DND-41 (cell line): ENCODE results near the gene MAN2A1.

Source experiments
- ATAC-seq: fragments of 200-7000 bp; cut with Tn5 transposase; 3 replicates; pipeline ENCODE4 v1.9.1; 2021; ENCODE audit warnings: low read depth; ENCODE audit not compliant: insufficient read depth
- DNase-seq: peaks from one replicate; pipeline ENCODE4 v3.0.0-alpha.2; 2020
- H2AFZ ChIP-seq: 2 replicates; pipeline ENCODE4 v1.6.0; 2012; ENCODE audit warnings: low read depth, low read length
- H3K27ac ChIP-seq: 2 replicates; pipeline ENCODE4 v1.5.1; 2012; ENCODE audit warnings: low read length, inconsistent platforms
- H3K27me3 ChIP-seq: fragments of 200-600 bp; sonication (generic); 2 replicates; pipeline ENCODE4 v1.6.0; 2012; ENCODE audit warnings: low read length, mild to moderate bottlenecking, inconsistent platforms; ENCODE audit not compliant: insufficient read depth, poor library complexity
- H3K36me3 ChIP-seq: 2 replicates; pipeline ENCODE4 v1.5.1; 2012; ENCODE audit warnings: low read length, inconsistent platforms; ENCODE audit not compliant: insufficient read depth
- H3K4me1 ChIP-seq: 2 replicates; pipeline ENCODE4 v1.5.1; 2012; ENCODE audit warnings: mild to moderate bottlenecking, low read length; ENCODE audit not compliant: insufficient read depth
- H3K4me2 ChIP-seq: 2 replicates; pipeline ENCODE4 v1.6.0; 2012; ENCODE audit warnings: mild to moderate bottlenecking, moderate library complexity, low read length, inconsistent platforms; ENCODE audit not compliant: insufficient read depth
- H3K4me3 ChIP-seq, 2 experiments: fragments of 200-600 bp in 1 of 2; shearing (Covaris generic) in 1 of 2; 2 replicates each; pipeline ENCODE4 v1.5.1; 2012 to 2016; ENCODE audit warnings: inconsistent platforms in 2 of 2, low read length in 2 of 2, mild to moderate bottlenecking in 2 of 2, low read depth in 1 of 2, moderate library complexity in 1 of 2
- H3K79me2 ChIP-seq: 2 replicates; pipeline ENCODE4 v1.6.0; 2012; ENCODE audit warnings: low read length, inconsistent platforms; ENCODE audit not compliant: insufficient read depth
- H3K9ac ChIP-seq: 2 replicates; pipeline ENCODE4 v1.6.0; 2012; ENCODE audit warnings: low read depth, mild to moderate bottlenecking, inconsistent platforms, low read length, moderate library complexity
- H3K9me3 ChIP-seq: 2 replicates; pipeline ENCODE4 v1.5.1; 2012; ENCODE audit warnings: low read length, moderate library complexity, mild to moderate bottlenecking, inconsistent platforms; ENCODE audit not compliant: insufficient read depth, severe bottlenecking
- H4K20me1 ChIP-seq: 2 replicates; pipeline ENCODE4 v1.6.0; 2012; ENCODE audit warnings: low read length; ENCODE audit not compliant: insufficient read depth
- EZH2 ChIP-seq: IDR thresholded peaks from 3 replicates; pipeline ENCODE4 v1.6.1; 2012; ENCODE audit warnings: borderline replicate concordance, low read depth, mild to moderate bottlenecking, moderate library complexity, low read length, inconsistent platforms; ENCODE audit not compliant: severe bottlenecking
- TF ChIP-seq, protein P1 (sequence below): IDR thresholded peaks from 2 replicates; pipeline ENCODE4 v1.5.1; 2012; ENCODE audit warnings: borderline replicate concordance, low read length, moderate library complexity, mild to moderate bottlenecking; ENCODE audit not compliant: poor library complexity, severe bottlenecking; ENCODE audit errors: extremely low read depth

Gene MAN2A1

DNA sequence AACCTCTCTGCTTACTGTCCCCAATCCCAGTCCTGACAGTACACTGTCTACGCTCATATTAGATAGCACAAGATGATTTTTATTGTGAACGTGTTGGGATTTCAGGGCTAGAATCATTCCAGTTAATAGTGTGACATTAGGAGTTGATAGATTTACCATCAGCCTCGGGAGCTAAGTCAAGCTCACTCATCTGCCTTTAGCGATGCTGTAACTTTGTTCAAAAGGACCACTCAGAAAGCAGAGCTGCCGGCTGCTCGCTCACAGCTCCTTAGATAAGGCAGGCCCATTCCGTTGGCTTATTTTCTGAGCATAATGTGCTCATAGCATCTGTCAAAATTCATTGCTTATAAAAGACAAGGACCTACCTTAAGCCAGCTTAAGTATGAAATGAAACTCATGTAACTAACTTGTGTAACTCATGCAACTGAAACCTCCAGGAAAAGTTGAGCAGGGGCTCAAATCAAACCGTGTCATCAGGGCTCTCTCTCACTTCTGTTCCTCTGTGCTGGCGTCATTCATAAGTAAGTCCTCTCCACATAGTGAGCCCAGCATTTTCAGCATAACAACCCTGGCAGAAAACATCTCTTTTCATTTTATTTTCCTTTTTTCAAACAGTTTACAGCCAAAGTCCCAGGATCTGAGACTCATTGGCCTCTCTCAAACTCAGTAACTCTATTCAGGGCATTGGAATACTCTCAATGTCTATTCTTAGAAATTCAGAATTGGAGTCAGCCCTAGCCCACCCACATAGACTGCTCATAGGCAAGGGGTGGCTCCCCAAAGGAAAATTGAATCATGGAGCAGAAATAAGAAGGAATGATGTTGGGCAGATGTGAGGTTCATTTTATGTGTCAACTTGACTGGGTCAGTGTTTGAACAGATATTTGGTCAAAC, 208.8 kb downstream of the MAN2A1 start:
- H3K9me3 ChIP-seq, result peaks cover 8% of the 10 kb centered on the region
- TF ChIP-seq, protein P1, sequence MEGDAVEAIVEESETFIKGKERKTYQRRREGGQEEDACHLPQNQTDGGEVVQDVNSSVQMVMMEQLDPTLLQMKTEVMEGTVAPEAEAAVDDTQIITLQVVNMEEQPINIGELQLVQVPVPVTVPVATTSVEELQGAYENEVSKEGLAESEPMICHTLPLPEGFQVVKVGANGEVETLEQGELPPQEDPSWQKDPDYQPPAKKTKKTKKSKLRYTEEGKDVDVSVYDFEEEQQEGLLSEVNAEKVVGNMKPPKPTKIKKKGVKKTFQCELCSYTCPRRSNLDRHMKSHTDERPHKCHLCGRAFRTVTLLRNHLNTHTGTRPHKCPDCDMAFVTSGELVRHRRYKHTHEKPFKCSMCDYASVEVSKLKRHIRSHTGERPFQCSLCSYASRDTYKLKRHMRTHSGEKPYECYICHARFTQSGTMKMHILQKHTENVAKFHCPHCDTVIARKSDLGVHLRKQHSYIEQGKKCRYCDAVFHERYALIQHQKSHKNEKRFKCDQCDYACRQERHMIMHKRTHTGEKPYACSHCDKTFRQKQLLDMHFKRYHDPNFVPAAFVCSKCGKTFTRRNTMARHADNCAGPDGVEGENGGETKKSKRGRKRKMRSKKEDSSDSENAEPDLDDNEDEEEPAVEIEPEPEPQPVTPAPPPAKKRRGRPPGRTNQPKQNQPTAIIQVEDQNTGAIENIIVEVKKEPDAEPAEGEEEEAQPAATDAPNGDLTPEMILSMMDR, result no peak
- TF ChIP-seq EZH2, result no peak
- H4K20me1 ChIP-seq, result no peaks in the 10 kb centered on the region
- H2AFZ ChIP-seq, result no peak overlapping the region
- no peak overlapping the region for H3K27ac ChIP-seq
- no peaks in the 10 kb centered on the region for H3K27me3 ChIP-seq
- DNase-seq, result no peak
- H3K4me3 ChIP-seq, result no peak overlapping the region
- no peaks in the 10 kb centered on the region for H3K4me1 ChIP-seq
- no peak overlapping the region for H3K9ac ChIP-seq
- H3K79me2 ChIP-seq, result no peaks in the 10 kb centered on the region
- H3K36me3 ChIP-seq, result no peaks in the 10 kb centered on the region
- H3K4me2 ChIP-seq, result no peak overlapping the region
- no peak for ATAC-seq

- H3K9ac ChIP-seq, result no peak overlapping the region
- no peak overlapping the region for H2AFZ ChIP-seq
- H3K27ac ChIP-seq, result no peak overlapping the region
- H3K36me3 ChIP-seq, result no peaks in the 10 kb centered on the region
- no peaks in the 10 kb centered on the region for H3K79me2 ChIP-seq
- no peak for DNase-seq
- no peaks in the 10 kb centered on the region for H4K20me1 ChIP-seq
- no peak overlapping the region for H3K4me2 ChIP-seq
- TF ChIP-seq, protein P1, result no peak
- H3K4me1 ChIP-seq, result no peaks in the 10 kb centered on the region
- no peaks in the 10 kb centered on the region for H3K27me3 ChIP-seq
- H3K4me3 ChIP-seq, result no peak overlapping the region
- peaks cover 2% of the 10 kb centered on the region for H3K9me3 ChIP-seq
- ATAC-seq, result no peak
Measured at GRCh38 chr5:109899163-109899535, 209.4 kb downstream of the MAN2A1 start.

GRCh38 chr5:109900461-109900860, 210.7 kb downstream of the MAN2A1 start:
- H3K4me1 ChIP-seq, result no peaks in the 10 kb centered on the region
- no peak overlapping the region for H3K4me2 ChIP-seq
- H3K4me3 ChIP-seq, result no peak overlapping the region
- no peak overlapping the region for H3K27ac ChIP-seq
- no peaks in the 10 kb centered on the region for H3K79me2 ChIP-seq
- H4K20me1 ChIP-seq, result no peaks in the 10 kb centered on the region
- TF ChIP-seq, protein P1, result no peak
- TF ChIP-seq EZH2, result no peak
- DNase-seq, result no peak
- H3K27me3 ChIP-seq, result no peaks in the 10 kb centered on the region
- no peak for ATAC-seq
- H3K9me3 ChIP-seq, result no peaks in the 10 kb centered on the region
- H2AFZ ChIP-seq, result no peak overlapping the region
- H3K9ac ChIP-seq, result no peak overlapping the region
- H3K36me3 ChIP-seq, result no peaks in the 10 kb centered on the region
